Measurements from ENCODE around the gene DCBLD1.

- TF ChIP-seq CTCF (IDR thresholded peaks at IDR 0.05) (no peak), POLR2A (IDR thresholded peaks at IDR 0.05; ENCODE audit: low read depth) (no peak), POLR2AphosphoS5 (IDR thresholded peaks at IDR 0.05) (no peak), EP300 (IDR thresholded peaks at IDR 0.05) (no peak)
These were observed 75.5 kb downstream of the DCBLD1 start for GRCh38 chr6:117557951-117558350.
